ENCODE measurements around the gene CSRNP2.
A peak's percentile ranks its signal among the peaks of the same experiment; 100 is the strongest.
"Not testable (repeated sequence)": the region's sequence is repeated elsewhere in the genome, so short reads cannot be mapped to it uniquely, and the experiment has no call there.

CSRNP2 gene, protein sequence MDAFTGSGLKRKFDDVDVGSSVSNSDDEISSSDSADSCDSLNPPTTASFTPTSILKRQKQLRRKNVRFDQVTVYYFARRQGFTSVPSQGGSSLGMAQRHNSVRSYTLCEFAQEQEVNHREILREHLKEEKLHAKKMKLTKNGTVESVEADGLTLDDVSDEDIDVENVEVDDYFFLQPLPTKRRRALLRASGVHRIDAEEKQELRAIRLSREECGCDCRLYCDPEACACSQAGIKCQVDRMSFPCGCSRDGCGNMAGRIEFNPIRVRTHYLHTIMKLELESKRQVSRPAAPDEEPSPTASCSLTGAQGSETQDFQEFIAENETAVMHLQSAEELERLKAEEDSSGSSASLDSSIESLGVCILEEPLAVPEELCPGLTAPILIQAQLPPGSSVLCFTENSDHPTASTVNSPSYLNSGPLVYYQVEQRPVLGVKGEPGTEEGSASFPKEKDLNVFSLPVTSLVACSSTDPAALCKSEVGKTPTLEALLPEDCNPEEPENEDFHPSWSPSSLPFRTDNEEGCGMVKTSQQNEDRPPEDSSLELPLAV

DNA sequence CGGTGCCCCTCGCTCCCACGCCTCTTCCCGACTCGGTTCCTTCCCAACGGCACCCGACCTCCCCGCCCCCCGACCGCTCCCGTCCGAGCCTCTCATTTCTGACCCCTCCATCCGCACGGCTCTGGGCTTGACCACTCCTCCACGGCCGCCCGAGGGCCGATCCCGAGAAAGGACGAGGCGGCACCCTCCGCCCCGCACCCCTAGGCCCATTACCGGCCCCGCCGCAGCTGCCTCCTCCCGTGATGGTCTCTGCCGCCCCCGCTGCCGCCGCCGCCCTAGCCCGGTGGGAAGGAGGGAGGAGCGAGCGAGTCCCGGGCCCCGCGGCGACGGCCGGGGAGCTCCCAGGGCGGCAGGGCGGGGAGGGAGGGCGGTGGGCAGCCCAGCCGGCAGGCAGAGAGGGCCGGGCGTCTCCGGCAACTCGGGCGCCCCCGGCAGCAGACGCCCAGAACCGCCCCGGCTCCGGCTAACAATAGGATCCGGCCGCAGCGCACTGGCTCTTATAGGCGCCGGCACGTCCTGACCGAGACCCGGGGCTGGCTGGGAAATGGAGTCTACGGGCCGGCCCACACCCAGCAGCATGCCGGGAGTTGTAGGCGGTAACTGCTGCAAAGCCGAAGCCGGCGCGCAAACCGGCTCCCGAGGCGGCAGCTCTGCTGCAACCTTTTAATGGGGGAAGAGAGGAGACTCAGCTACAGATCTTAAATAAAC, at the start of gene CSRNP2:
Gene CSRNP2, minus strand, starts transcription at position 471 of the 708 bp plus-strand sequence. CDS start 7,035 bp downstream, outside the sequence.
- DNase-seq (ENCODE audit: low read depth), result peak; percentile 92

DNA sequence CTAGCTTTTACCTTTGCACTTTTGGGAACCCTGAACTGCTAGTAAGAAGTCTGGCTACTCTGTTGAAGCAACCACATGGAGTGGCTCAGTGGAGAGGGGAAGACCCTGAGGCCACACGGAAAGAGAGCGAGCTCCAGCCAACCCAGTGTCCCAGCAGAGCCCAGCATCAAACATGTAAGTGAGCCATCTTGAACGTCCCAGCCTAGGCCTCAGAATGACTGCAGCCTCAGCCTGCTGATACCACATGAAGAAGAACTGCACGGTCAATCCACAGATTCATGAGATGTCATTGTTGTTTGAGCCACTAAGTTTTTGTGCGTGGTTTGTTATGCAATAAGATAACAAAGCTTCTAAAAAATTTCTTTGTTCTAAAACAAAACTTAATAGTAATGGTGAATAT, 49.3 kb upstream of the CSRNP2 start:
- no peak for DNase-seq (ENCODE audit: low read depth)

DNA sequence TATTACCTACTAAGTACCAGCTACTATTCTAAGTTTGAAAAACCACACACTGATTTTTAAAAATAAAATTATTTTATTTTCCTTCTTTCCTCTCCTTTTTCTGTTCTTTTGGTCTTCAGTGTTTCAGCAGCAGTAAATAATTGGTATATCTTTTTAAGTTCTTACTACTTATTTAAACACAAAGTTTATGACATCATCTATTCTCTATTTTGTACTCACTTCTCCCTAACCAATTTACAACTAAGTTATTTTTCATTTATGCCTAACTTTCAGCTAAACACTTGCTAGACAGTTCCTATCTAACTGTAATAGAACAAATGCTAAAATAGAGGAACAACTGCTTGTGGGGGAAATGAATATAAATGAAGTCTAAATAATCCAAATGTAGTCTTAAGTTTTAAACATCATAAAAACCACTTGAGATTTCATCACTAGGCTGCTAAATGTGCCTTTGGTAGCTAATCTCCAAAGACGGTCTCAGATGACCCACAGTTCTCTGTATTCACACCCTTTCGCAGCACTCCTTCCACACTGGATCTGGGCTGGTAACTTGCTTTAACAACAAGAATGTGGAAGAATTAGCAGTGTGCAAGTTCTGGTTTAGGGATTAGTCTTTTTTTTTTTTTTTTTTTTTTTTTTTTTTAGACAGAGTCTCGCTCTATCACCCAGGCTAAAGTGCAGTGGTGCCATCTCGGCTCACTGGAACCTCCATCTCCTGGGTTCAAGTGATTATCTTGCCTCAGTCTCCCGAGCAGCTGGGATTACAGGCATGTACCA, 48.5 kb upstream of the CSRNP2 start:
- DNase-seq (ENCODE audit: low read depth), result no peak

DNA sequence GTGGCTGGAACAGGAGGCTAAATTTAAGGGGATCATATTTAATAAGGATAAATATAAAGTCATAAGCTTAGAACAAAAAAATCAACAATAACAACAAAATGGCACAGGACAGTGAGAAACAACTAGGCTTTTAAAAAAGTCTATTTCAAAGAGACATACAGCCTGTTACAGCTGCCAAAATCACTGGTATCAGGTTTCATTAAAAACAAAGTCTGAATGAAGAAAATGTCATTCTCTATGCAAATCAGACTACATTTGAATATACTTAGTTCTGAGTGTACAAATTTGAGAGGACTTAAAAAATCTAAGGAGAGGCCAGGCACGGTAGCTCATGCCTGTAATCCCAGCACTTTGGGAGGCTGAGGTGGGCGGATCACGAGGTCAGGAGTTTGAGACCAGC, 45.5 kb upstream of the CSRNP2 start:
- no peak for DNase-seq (ENCODE audit: low read depth)

DNA sequence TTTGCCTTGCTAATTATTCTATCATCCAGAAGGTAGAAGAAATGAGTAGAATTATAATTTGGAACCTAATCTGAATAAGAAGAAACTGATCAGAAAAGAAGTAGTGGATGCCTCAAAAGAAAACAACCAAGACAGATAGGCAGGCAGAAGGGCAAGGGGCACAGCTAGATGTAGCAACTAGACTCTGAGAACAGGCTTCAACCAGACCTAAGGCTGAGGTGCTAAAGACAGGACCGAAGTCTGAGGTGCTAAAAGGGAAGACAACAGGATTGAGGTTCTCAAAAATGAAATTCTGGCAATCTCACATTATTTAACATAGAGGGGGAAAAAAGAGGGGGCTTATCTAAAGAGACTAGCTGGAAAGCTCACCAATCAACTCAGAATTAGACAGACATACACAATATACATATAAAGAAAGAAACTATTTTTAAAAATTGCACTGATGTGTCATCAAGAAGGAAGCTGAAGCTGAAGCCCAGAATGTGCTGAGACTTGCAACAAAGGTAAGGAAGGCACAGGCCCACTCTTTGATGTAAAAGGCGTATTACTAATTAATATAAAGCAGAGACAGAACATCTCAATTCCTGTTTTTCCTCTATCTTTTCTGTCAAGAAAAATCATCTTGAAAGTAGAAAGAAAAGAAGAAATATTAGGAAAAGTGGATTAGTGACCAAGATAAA, 43.8 kb upstream of the CSRNP2 start:
- DNase-seq (ENCODE audit: low read depth), result no peak

DNA sequence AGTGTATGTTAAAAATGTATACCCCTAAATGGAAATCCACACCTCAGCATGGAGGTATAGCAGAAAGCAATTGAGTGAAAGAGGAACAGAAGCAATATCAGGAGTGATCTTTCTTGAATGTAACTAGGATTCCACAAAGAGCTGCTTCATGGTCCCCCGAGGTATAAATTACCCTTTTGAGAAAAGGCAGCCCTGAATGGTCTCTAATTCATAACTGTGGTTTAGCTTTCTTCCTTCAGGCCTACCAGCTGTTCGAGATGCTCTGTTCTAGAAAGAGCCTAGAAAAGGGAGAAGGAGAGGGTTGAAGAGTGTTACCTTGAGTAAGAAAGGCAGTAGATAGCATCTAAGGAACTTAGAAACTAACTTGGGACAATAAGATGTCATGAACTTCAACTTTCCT, 42.9 kb upstream of the CSRNP2 start:
- no peak for DNase-seq (ENCODE audit: low read depth)

DNA sequence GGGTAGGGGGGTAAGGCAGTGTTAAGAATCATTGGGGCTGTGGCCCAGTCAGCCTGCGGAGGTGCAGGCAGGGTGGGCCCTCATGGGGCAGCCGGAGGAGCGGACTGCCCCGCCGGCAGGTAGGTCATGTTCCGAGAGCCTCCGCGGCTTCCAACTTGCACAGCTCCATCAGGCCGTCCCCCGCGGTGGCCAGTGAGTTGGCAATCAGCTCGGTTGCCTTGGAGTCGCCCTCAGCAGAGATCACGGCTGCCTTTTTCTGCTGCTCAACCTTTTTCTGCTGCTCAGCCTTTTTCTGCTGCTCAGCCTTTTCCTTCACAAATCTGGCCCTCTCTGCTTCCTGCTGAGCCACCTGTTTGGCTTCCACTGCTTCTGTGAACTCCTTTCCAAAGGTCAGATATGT, 41.1 kb upstream of the CSRNP2 start:
- DNase-seq (ENCODE audit: low read depth), result no peak

DNA sequence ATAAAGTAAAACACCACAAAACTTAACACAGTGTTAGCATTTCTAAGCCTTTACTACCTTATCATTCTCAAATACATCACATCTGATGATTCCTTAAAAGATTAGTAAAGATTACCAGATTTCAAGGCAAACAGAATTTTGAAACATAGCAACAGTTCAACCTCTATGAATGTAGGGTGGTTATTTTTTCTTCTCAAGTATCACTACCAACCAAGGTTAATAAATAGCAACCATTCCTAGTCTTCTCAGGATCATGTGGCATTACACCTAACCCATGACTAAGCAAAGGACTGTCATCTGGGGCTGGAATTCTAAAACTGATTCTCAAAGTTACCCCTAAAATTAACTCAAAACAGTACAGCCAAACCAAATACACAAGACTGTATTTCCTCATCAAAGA, 39.4 kb upstream of the CSRNP2 start:
- no peak for DNase-seq (ENCODE audit: low read depth)

DNA sequence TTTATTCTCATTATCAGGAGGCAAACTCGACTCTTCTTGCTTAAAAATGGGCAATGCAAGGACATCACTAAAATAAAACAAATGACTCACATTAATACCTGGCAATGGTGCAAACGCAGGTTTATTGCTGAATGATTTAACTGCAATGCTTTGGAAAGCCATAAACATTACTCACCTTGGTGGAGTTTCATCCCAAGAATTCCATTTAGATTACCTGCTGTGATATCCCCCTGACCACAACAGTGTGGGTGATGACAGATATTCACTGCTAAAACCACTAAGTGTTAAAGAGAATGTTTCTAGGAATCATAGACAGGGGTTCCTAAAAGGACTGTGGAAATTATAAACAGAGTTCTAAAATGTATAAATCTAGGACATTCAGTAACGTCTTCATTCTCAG, 35.3 kb upstream of the CSRNP2 start:
- DNase-seq (ENCODE audit: low read depth), result no peak

DNA sequence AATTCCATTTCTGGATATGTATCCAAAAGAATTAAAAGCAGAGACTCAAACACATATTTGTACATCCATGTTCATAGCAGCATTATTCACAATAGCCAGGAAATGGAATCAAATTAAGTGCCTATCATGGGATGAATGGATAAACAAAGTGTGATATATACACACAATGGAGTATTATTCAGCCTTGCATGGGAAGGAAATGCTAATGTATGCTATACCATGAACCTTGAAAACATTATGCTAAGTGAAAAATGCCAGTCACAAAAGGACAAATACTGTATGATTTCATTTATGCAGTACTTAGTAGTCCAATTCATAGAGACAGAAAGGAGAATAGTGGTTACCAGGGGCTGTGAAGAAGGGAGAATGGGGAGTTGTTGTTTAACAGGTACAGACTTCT, 32.1 kb upstream of the CSRNP2 start:
- DNase-seq (ENCODE audit: low read depth), result no peak

DNA sequence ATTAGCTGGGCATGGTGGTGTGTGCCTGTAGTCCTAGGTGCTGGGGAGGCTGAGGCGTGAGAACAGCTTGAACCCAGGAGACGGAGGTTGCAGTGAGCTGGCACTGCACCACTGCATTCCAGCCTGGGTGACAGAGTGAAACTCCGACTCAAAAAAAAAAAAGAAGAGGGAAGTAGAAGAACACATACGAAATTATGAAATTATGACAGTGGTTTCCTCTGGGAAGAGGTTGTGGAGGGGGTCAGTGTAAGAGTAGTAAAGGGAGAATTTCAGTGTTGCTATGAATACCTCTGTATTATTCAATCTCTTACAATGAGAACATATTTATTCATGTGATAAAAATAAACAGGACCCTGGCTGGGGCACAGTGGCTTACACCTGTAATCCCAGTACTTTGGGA, 24.7 kb upstream of the CSRNP2 start:
- DNase-seq (ENCODE audit: low read depth), result no peak

DNA sequence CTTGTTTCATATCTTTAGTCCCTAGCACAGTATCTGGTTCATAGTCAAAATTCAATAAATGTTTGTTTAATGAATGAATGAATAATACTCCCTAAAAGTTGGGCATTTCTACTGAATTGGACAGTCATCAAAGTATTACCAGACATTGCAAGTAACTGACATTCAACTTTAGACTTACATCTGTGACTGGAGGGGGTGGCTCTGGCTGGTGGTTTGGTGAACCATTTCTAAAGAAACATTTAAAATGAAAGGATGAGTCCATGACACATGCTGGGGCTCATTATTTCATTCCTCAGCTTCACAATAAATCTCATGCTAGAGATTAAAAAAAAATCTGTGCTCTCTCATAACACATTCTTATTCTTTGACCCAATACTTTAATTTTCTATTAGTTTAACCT, 20.6 kb upstream of the CSRNP2 start:
- DNase-seq (ENCODE audit: low read depth), result no peak

DNA sequence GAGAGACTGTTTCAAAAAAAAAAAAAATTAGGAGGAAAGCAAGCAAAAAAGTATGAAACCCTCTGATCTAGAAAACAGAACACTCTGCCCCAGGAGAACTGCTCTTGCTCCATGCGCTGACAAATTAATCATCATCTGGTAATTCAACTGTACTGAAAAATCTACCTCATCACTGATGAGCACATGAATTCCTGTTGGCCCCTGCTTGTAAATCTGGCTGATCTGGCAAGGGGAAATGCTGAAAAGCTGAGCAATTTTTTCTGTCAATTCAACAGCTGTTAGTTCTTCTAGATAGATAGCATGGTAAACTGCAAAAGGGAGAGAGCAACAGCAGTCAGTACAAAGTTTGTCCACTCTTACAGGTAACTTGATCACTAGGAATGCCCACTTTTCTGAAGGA, 15.2 kb upstream of the CSRNP2 start:
- no peak for DNase-seq (ENCODE audit: low read depth)

DNA sequence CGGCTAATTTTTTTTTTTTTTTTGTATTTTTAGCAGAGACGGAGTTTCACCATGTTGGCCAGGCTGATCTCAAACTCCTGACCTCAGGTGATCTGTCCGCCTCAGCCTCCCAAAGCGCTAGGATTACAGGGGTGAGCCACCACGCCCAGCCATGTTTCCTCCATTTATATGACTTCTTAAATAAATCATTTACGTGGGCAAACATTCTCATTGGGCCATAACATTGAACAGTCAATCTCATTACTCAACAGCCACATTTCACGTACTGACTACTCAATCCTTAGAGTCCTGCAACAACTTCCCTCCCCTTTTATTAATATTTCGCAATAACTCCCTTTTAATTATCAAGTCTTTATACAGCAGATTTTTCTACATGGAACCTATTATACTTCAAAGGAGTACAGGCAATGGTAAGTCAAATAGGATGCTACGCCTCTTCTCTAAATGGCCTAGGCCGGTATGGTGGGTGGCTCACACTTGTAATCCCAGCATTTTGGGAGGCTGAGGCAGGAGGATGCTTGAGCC, 7.4 kb upstream of the CSRNP2 start:
- no peak for DNase-seq (ENCODE audit: low read depth)

DNA sequence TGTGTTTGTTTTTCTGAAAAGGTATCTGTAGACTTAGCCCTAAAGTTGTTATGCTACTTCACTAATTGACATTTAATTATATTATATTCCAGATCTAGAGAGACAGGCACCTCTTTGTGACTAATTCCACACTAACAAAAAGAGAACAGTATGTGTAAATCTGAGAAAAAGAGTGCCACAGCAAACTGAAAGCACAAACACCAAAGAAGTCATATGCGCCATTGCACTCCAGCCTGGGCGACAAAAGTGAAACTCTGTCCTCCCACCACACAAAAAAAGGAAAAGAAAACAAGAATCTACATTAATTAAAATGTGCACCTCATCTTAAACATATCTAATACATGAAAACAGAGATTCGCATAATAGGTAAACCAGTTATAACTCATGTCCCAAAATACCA, 4.4 kb upstream of the CSRNP2 start:
- no peak for DNase-seq (ENCODE audit: low read depth)

DNA sequence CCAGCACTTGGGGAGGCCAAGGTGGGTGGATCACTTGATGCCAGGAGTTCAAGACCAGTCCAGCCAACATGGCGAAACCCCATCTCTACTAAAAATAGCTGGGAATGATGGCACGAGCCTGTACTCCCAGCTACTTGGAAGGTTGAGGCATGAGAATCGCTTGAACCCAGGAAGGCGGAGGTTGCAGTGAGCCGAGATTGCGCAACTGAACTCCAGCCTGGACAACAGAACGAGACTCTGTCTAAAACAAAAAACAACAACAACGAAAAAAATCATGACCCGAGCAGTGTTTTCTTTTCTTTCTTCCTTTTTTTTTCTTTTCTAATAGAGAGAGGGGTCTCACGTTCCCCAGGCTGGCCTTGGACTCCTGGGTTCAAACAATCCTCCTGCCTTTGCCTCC, 3.5 kb upstream of the CSRNP2 start:
- DNase-seq (ENCODE audit: low read depth), result no peak

DNA sequence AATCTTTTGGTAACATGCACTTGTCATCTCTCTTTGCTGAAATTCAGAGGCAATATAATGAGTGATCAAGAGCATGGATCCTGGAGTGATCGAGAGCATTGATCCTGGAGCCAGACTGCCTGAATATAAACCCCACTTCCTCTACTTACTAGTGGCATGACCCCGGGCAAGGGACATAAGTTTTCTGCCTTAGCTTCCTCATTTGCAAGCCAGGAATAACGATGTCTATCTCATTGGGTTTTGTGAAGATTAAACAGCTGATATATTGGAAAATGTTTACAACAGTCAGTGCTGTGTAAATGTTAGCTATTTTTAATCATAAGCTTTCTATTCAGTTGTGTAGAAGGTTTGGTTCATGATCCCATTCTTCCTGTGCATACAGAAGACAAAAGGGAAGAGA, 2.4 kb upstream of the CSRNP2 start:
- DNase-seq (ENCODE audit: low read depth), result no peak

DNA sequence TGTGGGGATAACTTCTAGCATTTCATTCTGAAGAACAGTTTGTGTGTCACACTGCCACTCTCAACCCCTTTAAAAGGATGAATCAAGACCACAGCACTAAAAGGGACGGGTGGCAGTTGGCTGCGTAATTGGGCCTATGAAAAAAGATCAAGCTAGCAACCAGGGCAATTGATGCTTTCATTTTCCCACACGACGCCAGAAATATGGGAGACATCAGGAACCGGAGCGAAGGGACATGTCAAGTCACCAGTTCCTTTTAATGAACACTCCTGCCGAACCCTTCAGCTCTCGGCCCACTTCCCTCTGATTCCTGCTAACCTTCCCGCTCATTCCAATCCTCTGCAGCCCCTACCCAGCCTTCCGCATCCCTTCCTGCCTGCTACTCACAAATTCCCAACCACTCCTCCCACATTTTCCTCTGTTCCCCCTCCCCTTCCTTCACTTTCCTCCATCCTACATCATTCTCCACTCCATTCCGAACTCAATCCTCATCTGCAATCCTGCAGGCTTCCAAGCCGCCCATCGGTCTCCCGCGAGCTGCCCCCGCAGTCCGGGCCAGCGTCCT, 753 bp downstream of the CSRNP2 start:
- DNase-seq (ENCODE audit: low read depth), result no peak

DNA sequence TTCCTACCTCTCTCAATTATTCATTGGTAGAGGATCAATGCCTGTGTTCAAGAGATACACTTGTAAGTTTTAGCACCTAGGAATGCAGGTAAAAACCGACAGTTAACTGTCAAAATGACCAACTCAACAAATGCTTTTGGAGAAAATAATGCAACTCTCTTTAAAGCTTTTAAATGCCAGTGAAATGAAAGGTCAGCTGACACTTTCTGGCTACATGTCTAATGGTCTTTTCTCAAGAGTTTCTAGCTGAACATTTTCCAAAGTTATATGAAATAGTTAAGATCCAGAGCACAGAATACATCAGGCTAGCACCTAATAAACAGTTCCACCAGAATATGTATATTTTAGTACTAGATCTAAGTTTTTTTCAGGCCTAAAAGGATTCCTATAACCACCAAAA, 2.0 kb downstream of the CSRNP2 start:
- DNase-seq (ENCODE audit: low read depth), result no peak

DNA sequence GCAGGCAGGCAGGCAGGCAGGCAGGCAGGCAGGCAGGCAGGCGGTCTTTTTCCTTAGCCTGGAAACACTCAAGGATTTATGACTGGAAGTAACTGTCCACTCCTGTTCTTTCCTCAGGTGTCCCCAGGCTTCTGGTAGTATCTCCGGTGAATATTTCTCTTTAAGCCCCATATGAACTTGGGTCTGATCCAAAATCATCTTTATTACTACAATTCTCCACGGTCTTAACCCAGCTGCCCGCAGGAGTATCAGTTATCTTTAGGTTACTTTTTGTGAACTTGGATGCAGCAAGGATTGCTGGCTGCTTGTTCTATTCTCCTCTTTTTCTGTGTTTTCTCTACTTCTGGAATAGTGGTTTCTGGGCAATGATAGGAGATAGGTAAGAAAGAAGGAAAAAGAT, 3.3 kb downstream of the CSRNP2 start:
- no peak for DNase-seq (ENCODE audit: low read depth)

DNA sequence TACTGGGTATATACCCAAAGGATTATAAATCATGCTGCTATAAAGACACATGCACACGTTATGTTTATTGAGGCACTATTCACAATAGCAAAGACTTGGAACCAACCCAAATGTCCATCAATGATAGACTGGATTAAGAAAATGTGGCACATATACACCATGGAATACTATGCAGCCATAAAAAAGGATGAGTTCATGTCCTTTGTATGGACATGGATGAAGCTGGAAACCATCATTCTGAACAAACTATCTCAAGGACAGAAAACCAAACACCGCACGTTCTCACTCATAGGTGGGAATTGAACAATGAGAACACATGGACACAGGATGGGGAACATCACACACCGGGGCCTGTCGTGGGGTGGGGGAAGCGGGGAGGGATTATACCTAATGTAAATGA, 4.5 kb downstream of the CSRNP2 start:
- DNase-seq (ENCODE audit: low read depth), result not testable (repeated sequence)
